ENCODE data around the gene PDXK.

PDXK gene

DNA sequence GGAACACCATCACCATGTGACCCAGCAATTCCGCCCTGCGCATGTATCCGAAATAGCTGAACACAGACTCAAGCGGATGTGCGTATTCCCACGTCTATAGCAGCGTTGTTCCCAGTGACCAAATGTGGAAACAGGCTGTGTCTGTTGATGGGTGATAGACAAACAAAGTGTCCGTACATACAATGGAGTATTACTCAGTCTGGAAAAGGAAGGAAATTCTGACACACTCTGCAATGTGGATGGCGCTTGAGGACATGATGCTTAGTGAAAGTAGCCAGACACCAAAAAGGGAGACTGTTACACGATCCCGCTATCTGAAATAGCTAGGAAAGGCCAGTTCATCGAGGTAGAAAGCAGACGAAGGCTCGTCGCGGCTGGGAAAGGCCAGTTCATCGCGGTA, 25.8 kb downstream of the PDXK start:
- TF ChIP-seq CSDC2 (CRISPR knock-in tag; IDR thresholded peaks at IDR 0.05) (no peak), BACH2 (CRISPR knock-in tag; IDR thresholded peaks at IDR 0.05; ENCODE audit: borderline replicate concordance) (no peak), ZC3H10 (CRISPR knock-in tag; IDR thresholded peaks at IDR 0.05) (no peak), TCF4 (CRISPR knock-in tag; IDR thresholded peaks at IDR 0.05; ENCODE audit: borderline replicate concordance) (no peak), TOX (CRISPR knock-in tag; IDR thresholded peaks at IDR 0.05; ENCODE audit: borderline replicate concordance) (no peak), OSR1 (CRISPR knock-in tag; IDR thresholded peaks at IDR 0.05) (no peak), RARB (CRISPR knock-in tag; IDR thresholded peaks at IDR 0.05) (no peak), ZNF565 (CRISPR knock-in tag; conservative IDR thresholded peaks at IDR 0.05; ENCODE audit: low read depth) (no peak), ZNF70 (CRISPR knock-in tag; IDR thresholded peaks at IDR 0.05) (no peak), ESRRG (CRISPR knock-in tag; IDR thresholded peaks at IDR 0.05) (no peak), ZFP30 (CRISPR knock-in tag; IDR thresholded peaks at IDR 0.05) (no peak)
- TF ChIP-seq, protein P1, sequence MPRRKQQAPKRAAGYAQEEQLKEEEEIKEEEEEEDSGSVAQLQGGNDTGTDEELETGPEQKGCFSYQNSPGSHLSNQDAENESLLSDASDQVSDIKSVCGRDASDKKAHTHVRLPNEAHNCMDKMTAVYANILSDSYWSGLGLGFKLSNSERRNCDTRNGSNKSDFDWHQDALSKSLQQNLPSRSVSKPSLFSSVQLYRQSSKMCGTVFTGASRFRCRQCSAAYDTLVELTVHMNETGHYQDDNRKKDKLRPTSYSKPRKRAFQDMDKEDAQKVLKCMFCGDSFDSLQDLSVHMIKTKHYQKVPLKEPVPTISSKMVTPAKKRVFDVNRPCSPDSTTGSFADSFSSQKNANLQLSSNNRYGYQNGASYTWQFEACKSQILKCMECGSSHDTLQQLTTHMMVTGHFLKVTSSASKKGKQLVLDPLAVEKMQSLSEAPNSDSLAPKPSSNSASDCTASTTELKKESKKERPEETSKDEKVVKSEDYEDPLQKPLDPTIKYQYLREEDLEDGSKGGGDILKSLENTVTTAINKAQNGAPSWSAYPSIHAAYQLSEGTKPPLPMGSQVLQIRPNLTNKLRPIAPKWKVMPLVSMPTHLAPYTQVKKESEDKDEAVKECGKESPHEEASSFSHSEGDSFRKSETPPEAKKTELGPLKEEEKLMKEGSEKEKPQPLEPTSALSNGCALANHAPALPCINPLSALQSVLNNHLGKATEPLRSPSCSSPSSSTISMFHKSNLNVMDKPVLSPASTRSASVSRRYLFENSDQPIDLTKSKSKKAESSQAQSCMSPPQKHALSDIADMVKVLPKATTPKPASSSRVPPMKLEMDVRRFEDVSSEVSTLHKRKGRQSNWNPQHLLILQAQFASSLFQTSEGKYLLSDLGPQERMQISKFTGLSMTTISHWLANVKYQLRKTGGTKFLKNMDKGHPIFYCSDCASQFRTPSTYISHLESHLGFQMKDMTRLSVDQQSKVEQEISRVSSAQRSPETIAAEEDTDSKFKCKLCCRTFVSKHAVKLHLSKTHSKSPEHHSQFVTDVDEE (CRISPR knock-in tag; IDR thresholded peaks at IDR 0.05): no peak
- TF ChIP-seq, protein P2, sequence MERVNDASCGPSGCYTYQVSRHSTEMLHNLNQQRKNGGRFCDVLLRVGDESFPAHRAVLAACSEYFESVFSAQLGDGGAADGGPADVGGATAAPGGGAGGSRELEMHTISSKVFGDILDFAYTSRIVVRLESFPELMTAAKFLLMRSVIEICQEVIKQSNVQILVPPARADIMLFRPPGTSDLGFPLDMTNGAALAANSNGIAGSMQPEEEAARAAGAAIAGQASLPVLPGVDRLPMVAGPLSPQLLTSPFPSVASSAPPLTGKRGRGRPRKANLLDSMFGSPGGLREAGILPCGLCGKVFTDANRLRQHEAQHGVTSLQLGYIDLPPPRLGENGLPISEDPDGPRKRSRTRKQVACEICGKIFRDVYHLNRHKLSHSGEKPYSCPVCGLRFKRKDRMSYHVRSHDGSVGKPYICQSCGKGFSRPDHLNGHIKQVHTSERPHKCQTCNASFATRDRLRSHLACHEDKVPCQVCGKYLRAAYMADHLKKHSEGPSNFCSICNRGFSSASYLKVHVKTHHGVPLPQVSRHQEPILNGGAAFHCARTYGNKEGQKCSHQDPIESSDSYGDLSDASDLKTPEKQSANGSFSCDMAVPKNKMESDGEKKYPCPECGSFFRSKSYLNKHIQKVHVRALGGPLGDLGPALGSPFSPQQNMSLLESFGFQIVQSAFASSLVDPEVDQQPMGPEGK (CRISPR knock-in tag; IDR thresholded peaks at IDR 0.05; ENCODE audit: borderline replicate concordance): no peak

DNA sequence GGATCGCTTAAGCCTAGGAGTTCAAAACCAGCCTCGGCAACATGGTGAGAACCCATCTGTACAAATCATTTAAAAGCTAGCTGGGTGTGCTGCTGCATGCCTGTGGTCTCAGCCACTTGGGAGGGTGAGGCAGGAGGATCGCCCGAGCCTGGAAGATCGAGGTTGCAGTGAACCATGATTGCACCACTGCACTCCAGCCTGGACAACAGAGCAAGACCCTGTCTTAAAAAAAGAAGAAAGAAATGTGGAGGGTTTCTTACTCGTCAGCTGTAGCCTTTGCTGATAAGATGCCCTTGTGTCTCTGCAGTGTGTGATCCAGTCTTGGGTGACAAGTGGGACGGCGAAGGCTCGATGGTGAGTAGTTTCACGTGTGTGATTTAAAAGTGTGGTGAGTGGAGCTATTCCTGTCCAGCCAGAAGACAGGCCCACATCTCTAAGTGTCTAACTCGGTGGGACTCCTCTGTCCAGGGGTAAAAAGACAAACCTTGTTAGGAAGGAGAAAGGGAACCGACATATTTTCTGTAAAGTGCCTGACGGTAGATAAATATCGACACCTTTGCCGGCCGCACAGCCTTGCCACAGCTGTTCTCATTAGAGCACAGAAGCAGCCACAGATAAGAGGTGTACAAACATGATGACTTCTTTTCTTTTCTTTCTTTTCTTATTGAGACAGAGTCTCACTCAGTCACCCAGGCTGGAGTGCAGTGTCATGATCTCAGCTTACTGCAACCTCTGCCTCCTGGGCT, 27.0 kb downstream of the PDXK start:
- TF ChIP-seq, protein P3, sequence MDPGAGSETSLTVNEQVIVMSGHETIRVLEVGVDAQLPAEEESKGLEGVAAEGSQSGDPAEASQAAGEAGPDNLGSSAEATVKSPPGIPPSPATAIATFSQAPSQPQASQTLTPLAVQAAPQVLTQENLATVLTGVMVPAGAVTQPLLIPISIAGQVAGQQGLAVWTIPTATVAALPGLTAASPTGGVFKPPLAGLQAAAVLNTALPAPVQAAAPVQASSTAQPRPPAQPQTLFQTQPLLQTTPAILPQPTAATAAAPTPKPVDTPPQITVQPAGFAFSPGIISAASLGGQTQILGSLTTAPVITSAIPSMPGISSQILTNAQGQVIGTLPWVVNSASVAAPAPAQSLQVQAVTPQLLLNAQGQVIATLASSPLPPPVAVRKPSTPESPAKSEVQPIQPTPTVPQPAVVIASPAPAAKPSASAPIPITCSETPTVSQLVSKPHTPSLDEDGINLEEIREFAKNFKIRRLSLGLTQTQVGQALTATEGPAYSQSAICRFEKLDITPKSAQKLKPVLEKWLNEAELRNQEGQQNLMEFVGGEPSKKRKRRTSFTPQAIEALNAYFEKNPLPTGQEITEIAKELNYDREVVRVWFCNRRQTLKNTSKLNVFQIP (CRISPR knock-in tag; IDR thresholded peaks at IDR 0.05; ENCODE audit: borderline replicate concordance, low read depth): no peak
- no peak for TF ChIP-seq CSDC2 (CRISPR knock-in tag; IDR thresholded peaks at IDR 0.05)
- no peak for TF ChIP-seq BACH2 (CRISPR knock-in tag; IDR thresholded peaks at IDR 0.05; ENCODE audit: borderline replicate concordance)
- no peak for TF ChIP-seq ESRRG (CRISPR knock-in tag; IDR thresholded peaks at IDR 0.05)
- no peak for TF ChIP-seq RARB (CRISPR knock-in tag; IDR thresholded peaks at IDR 0.05)
- no peak for ATAC-seq

More for the DNA sequence above, 25.8 kb downstream of the PDXK start:
- ATAC-seq: no peak

DNA sequence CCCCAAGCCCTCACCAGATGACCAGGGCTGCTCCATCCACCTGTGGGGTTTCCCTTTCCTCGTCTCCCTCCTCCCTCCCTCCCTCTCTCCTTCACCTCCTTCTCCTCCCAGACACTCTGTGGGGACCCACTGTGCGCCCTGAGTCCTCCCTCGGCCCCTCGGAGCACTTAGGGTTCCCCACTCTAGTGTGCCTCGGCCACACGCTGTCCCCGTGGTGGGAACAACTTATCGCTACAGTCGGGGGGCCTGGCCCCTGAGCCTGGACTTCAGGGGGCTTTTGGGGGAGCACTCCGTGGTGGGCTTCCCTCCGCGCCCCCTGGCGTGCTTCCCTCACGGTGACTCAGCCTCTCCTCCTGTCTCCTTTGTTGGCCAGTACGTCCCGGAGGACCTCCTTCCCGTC, 29.7 kb downstream of the PDXK start:
- no peak for ATAC-seq
- TF ChIP-seq ISL1 (CRISPR knock-in tag; IDR thresholded peaks at IDR 0.05): no peak
- TF ChIP-seq, protein P4, sequence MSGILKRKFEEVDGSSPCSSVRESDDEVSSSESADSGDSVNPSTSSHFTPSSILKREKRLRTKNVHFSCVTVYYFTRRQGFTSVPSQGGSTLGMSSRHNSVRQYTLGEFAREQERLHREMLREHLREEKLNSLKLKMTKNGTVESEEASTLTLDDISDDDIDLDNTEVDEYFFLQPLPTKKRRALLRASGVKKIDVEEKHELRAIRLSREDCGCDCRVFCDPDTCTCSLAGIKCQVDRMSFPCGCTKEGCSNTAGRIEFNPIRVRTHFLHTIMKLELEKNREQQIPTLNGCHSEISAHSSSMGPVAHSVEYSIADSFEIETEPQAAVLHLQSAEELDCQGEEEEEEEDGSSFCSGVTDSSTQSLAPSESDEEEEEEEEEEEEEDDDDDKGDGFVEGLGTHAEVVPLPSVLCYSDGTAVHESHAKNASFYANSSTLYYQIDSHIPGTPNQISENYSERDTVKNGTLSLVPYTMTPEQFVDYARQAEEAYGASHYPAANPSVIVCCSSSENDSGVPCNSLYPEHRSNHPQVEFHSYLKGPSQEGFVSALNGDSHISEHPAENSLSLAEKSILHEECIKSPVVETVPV (CRISPR knock-in tag; IDR thresholded peaks at IDR 0.05): no peak
- no peak for TF ChIP-seq ARNTL (CRISPR knock-in tag; IDR thresholded peaks at IDR 0.05; ENCODE audit: borderline replicate concordance, low read depth)
- no peak for TF ChIP-seq TOX (CRISPR knock-in tag; IDR thresholded peaks at IDR 0.05; ENCODE audit: borderline replicate concordance)
- TF ChIP-seq PPARA (CRISPR knock-in tag; IDR thresholded peaks at IDR 0.05; ENCODE audit: borderline replicate concordance): no peak
- TF ChIP-seq TCF4 (CRISPR knock-in tag; IDR thresholded peaks at IDR 0.05; ENCODE audit: borderline replicate concordance): no peak

DNA sequence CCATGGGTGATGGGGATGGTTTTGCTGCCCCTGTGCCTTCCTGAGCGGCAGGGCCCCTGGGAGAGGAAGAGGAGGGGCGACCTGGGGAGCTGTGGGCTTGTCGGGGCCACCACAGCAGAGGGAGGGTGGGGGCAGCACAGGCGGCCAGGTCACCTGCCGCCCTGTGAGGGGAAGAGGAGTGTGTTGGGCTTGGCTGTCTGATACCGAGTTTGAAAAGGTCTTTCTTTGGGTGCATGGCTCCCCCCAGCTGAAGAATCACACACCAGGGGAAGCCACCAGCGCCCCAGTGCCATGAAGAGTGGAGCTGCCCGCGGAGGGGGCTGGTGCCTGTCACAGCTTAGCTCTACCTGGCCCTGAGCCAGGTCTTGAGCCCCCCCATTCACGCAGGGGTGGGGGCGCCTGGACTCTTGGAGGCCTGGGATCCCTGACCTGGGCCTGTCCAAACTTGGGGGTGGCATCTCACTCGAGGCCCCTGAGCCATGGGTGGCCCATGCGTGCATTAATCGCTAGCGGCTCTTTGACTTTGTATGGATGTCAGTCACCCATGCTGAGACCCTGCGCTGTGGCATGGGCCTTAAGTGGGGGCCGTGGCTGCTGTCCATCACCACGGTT, 30.8 kb downstream of the PDXK start:
- ATAC-seq: no peak
- no peak for TF ChIP-seq ZFP30 (CRISPR knock-in tag; IDR thresholded peaks at IDR 0.05)
- TF ChIP-seq, protein P3 (CRISPR knock-in tag; IDR thresholded peaks at IDR 0.05; ENCODE audit: borderline replicate concordance, low read depth): no peak
- no peak for TF ChIP-seq SNAI2 (CRISPR knock-in tag; IDR thresholded peaks at IDR 0.05)
- TF ChIP-seq, protein P1 (CRISPR knock-in tag; IDR thresholded peaks at IDR 0.05): no peak
- TF ChIP-seq ZNF8 (CRISPR knock-in tag; IDR thresholded peaks at IDR 0.05): no peak
- no peak for TF ChIP-seq RARB (CRISPR knock-in tag; IDR thresholded peaks at IDR 0.05)
- TF ChIP-seq, protein P4 (CRISPR knock-in tag; IDR thresholded peaks at IDR 0.05): no peak
- TF ChIP-seq ISL1 (CRISPR knock-in tag; IDR thresholded peaks at IDR 0.05): no peak

Measured in SK-N-SH treated with all-trans-retinoic acid at 6 μM for 48 hours (cell line).